ENCODE results near the gene MILR1.

MILR1 gene

DNA sequence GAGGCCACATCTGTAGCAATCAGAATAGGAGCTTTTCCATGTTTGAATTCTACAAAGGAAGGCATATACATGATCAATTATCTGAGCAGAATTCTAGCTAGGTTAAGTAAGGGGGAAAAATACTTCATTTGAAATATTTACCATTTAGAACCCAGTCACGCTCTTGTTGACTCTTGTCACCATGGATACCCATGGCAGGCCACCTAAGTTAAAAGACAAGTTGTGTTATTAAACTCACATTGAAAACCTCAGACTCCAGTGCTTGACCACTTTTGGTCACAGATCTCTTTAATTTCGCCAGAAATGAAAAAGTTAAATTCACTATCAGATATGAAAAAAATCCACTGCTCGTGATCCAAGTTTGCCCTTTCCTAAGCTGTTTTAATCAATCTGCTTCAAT, 53.1 kb downstream of the MILR1 start:
- Histone ChIP-seq H3K27me3 (no peaks in the 10 kb centered on the region), H4K20me1 (peaks cover 80 to 90% (median 86%) of the 10 kb centered on the region in 11 experiments), H3K9me3 (replicated peaks in 1 of 11) (no peaks in the 10 kb centered on the region), H3K9ac (peak overlapping the region in 6 of 11 experiments; percentile 4 to 39 (median 18); a peak in 7 of 22 replicates), H3K36me3 (peaks cover 70 to 80% (median 77%) of the 10 kb centered on the region in 11 experiments), H3K4me2 (peak overlapping the region in 8 of 11 experiments; percentile 85 to 96 (median 92); a peak in 12 of 22 replicates), H3K4me3 (no peak overlapping the region; a peak in 1 of 20 replicates), H3K4me1 (peaks cover 65 to 75% (median 72%) of the 10 kb centered on the region in 10 experiments), H3K27ac (0 out of 22 replicates have a peak overlapping the region, but pooled peaks of 1 of the 11 experiments have one; percentile 14)
- no peak for TF ChIP-seq Cebpa-rat (IDR thresholded peaks at IDR 0.05)

DNA sequence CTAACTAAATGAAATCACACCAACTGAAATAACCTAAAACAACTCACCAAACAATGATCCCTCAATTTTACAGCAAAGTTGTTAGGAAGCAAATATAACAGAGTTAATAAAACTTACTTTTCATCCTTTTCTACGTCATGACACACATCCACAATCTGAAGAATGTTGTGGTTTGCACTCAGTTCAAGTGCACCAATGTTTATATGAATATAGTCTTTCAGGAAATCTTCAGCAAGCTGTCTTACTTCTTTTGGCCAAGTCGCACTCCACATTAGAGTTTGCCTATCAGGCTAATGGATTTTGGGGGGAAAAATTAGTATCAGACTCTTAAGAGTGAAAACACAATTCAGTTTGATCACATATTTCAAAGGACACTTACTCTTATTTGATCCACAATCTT, 53.9 kb downstream of the MILR1 start:
- no peaks in the 10 kb centered on the region for H3K27me3 ChIP-seq
- H3K36me3 ChIP-seq = peaks cover 70 to 78% (median 75%) of the 10 kb centered on the region in 11 experiments
- H3K4me3 ChIP-seq = peak overlapping the region in 4 of 10 experiments; percentile 91 to 98 (median 94); a peak in 6 of 20 replicates
- H3K27ac ChIP-seq = 0 out of 22 replicates have a peak overlapping the region, but pooled peaks of 1 of the 11 experiments have one; percentile 1
- H3K4me1 ChIP-seq = peaks cover 60 to 70% (median 66%) of the 10 kb centered on the region in 10 experiments
- H3K4me2 ChIP-seq = peak overlapping the region; percentile 81 to 96 (median 91); a peak in 16 of 22 replicates
- TF ChIP-seq Cebpa-rat (IDR thresholded peaks at IDR 0.05) = no peak
- H3K9me3 ChIP-seq (replicated peaks in 1 of 11) = no peaks in the 10 kb centered on the region
- peaks cover 78 to 90% (median 83%) of the 10 kb centered on the region in 11 experiments for H4K20me1 ChIP-seq
- peak overlapping the region in 6 of 11 experiments; percentile 5 to 100 (median 61); a peak in 5 of 22 replicates for H3K9ac ChIP-seq

DNA sequence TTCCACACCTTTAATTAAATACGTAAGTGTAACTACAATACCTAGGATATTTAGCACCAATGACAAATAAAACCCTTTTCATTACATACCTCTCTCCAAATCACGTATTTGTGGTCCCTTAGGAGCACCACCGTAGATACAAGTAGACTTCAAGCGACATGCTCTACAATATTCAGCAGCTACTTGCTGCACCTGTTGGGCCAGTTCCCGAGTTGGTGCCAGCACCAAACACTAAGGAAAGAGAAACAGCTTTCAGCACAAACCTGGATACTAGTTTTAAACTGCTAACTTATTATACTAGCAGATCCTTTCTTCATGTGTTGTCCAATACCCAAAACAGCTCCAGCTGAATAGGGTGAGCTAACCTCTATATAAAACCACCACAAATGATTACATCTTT, 54.4 kb downstream of the MILR1 start:
- peaks cover 78 to 90% (median 83%) of the 10 kb centered on the region in 11 experiments for H4K20me1 ChIP-seq
- H3K36me3 ChIP-seq = peaks cover 67 to 75% (median 70%) of the 10 kb centered on the region in 11 experiments
- no peaks in the 10 kb centered on the region for H3K27me3 ChIP-seq
- H3K4me3 ChIP-seq = peak overlapping the region; percentile 87 to 98 (median 92); a peak in 15 of 20 replicates
- H3K9me3 ChIP-seq (replicated peaks in 1 of 11) = no peaks in the 10 kb centered on the region
- peak overlapping the region in 9 of 11 experiments; percentile 96 to 100 (median 100); a peak in 11 of 22 replicates for H3K9ac ChIP-seq
- TF ChIP-seq Cebpa-rat (IDR thresholded peaks at IDR 0.05) = no peak
- peak overlapping the region; percentile 81 to 96 (median 91) for H3K4me2 ChIP-seq
- H3K27ac ChIP-seq = no peak overlapping the region
- peaks cover 60 to 70% (median 66%) of the 10 kb centered on the region in 10 experiments for H3K4me1 ChIP-seq

DNA sequence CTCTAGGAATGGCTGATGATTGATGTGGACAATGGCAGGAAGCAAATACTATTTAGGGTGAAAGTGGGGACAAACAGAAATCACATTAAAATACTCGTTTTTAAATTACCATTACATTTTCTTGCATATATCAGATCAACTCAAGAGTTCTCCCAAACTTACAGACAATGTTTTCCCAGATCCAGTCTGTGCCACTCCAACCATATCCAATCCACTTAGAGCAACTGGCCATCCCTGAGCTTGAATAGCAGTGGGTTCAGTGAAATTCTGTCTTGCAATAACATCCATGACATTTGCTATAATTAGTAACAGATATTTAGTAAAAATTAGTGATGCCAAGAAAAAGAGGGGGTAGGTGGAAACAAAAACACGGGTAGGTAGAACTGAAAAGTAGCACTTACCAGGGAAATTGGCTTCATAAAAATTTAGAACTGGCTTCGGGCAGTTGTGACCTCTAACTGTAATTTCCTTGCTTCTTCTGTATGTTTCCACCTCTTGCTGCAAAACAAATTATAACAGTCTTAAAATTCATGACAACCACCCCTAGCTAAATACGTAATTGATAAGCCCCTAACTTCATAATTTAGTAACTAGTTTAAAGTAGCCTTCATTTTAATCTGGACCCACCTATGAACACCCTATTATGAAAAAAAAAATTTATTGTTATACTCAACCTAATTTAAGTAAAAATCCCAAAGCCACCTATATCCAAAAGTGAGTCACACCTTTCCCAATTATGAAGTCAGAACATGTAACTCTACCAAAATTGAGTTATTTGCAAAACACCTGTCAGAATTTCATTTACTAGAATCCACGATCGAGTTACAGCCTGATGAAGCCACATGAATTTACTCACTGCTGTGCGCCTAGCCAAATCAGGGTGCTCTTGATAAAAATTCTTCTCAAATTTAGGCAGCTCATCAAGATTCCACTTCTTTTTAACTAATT, 55.2 kb downstream of the MILR1 start:
- no peaks in the 10 kb centered on the region for H3K9me3 ChIP-seq (replicated peaks in 1 of 11)
- H3K4me2 ChIP-seq = peak overlapping the region; percentile 81 to 96 (median 91)
- H3K9ac ChIP-seq = peak overlapping the region; percentile 96 to 100 (median 100)
- H3K27ac ChIP-seq = peak overlapping the region; percentile 95 to 100 (median 100); a peak in 19 of 22 replicates
- TF ChIP-seq Cebpa-rat (IDR thresholded peaks at IDR 0.05) = no peak
- no peaks in the 10 kb centered on the region for H3K27me3 ChIP-seq
- H3K4me3 ChIP-seq = peak overlapping the region; percentile 87 to 98 (median 92)
- peaks cover 60 to 70% (median 64%) of the 10 kb centered on the region in 10 experiments for H3K4me1 ChIP-seq
- peaks cover 64 to 75% (median 65%) of the 10 kb centered on the region in 11 experiments for H3K36me3 ChIP-seq
- peaks cover 75 to 89% (median 83%) of the 10 kb centered on the region in 11 experiments for H4K20me1 ChIP-seq

DNA sequence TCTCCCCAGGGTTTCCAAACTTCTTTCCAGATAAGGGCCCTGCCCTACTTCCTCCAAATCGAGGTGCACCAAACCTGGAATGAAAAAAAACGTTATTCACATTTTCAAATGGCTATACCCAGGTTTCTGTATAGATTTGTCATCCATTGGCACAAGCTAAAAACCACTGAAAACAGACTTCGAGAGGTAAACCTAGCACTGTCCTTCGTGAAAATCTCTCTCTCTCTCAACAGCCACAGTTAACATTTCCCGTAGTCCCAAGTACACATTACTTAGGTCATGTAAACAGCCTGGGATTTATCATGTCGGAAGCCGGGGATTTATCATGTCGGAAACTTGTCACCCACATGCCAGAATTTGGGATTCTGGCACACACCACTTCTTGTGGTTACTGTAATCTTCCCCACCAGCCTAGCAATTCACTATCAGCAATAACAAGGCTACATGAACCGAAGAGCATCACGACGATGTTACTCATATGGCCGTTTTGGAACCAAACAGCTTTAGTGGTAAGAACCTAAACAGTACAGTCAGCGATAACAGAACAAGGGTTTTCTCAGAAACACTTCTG, 55.9 kb downstream of the MILR1 start:
- Histone ChIP-seq H3K27me3 (no peaks in the 10 kb centered on the region), H4K20me1 (peaks cover 73 to 89% (median 82%) of the 10 kb centered on the region in 11 experiments), H3K4me3 (peak overlapping the region; percentile 87 to 98 (median 92)), H3K4me2 (peak overlapping the region; percentile 81 to 96 (median 91)), H3K9me3 (replicated peaks in 1 of 11) (no peaks in the 10 kb centered on the region), H3K27ac (peak overlapping the region; percentile 95 to 100 (median 100)), H3K9ac (peak overlapping the region; percentile 96 to 100 (median 100)), H3K36me3 (peaks cover 64 to 75% (median 65%) of the 10 kb centered on the region in 11 experiments), H3K4me1 (peaks cover 58 to 67% (median 62%) of the 10 kb centered on the region in 10 experiments)
- TF ChIP-seq Cebpa-rat (IDR thresholded peaks at IDR 0.05) = no peak

DNA sequence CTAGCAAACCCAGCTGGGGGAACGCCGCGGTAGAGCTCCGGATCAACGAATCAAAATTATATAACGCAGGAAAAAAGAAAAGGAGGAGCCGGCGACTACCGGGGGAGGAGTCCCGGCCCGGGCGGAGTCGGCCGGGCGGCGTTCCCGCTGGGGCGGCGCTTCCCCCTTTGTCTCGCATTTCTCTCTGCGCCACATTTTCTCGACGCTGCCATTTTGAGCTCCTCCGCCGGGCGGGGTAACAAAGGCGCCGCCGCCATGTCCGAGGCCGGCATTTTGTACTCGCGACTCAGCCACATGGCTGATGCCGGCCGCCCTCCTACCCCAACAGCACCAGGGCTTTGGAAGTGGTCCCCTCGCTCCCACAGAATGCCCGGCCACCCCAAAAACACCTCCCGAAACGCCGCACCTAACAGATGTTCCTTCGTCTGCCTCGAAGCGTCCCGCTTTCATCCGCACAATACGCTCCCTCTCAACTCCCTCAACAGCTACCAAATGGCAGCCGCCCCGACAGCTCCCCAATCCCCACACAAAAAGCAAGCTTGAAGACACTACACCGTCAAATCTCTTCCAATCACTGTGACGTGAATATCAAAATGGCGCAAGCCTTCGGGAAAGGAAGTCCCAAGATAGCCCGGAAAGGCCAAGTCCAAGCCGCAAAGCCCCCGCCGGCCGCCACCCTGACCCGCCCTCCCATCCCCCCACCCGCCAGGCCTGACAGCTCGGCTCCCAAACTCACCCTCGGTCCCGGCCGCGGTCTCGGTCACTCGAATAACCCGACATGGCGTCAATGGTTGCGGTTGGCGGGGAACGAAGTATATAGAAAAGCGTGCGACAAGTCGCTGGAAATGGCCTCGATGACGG, 56.7 kb downstream of the MILR1 start:
- Histone ChIP-seq H3K27me3 (no peaks in the 10 kb centered on the region), H3K36me3 (peaks cover 64 to 75% (median 65%) of the 10 kb centered on the region in 11 experiments)

DNA sequence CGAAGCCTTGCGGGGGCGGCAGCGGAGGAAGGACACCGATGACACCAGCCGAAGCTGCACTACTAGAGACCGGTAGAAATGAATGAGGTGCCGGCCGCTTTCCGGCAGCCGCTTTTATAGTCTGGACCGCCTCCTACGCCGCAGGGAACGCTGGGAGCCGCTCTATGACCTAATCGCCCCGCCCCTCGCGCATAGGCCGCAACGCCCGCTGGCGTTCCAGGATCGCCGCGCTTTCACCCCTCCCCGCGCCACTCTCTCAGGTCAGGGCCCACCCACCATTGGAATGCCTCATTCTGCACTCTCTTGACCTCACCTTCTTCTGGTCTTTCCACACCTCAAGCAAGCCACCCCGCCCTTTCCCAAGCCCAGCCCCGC, 57.3 kb downstream of the MILR1 start, which contains the start of gene DDX5:
Gene DDX5, minus strand, starts transcription at position 89 of the 375 bp plus-strand sequence. CDS start 170 bp downstream, outside the sequence.
- TF ChIP-seq Cebpa-rat (IDR thresholded peaks at IDR 0.05) = 0 out of 22 replicates have a peak, but pooled peaks of 1 of the 11 experiments have one; percentile 28
- H3K4me2 ChIP-seq = peak within 1 kb of the TSS; percentile 81 to 97 (median 92)
- peak within 1 kb of the TSS; percentile 95 to 100 (median 100) for H3K27ac ChIP-seq
- H3K4me3 ChIP-seq = peak within 1 kb of the TSS; percentile 87 to 98 (median 92)
- peak within 1 kb of the TSS; percentile 96 to 100 (median 100) for H3K9ac ChIP-seq
- no peaks in the 10 kb centered on the region for H3K27me3 ChIP-seq
- H3K9me3 ChIP-seq (replicated peaks in 1 of 11) = no peaks in the 10 kb centered on the region
- peaks cover 60 to 89% (median 77%) of the 10 kb centered on the region in 11 experiments for H4K20me1 ChIP-seq
- peaks cover 45 to 54% (median 48%) of the 10 kb centered on the region in 10 experiments for H3K4me1 ChIP-seq
- H3K36me3 ChIP-seq = peaks cover 64 to 75% (median 65%) of the 10 kb centered on the region in 11 experiments

More for the DNA sequence above, 56.7 kb downstream of the MILR1 start:
- H3K9ac ChIP-seq = peak overlapping the region; percentile 96 to 100 (median 100)
- H3K4me3 ChIP-seq = peak overlapping the region; percentile 87 to 98 (median 92)
- peak overlapping the region in 10 of 11 experiments; percentile 81 to 96 (median 90); a peak in 18 of 22 replicates for H3K4me2 ChIP-seq
- peaks cover 66 to 89% (median 82%) of the 10 kb centered on the region in 11 experiments for H4K20me1 ChIP-seq
- no peak for TF ChIP-seq Cebpa-rat (IDR thresholded peaks at IDR 0.05)
- peak overlapping the region; percentile 95 to 100 (median 100) for H3K27ac ChIP-seq
- H3K9me3 ChIP-seq (replicated peaks in 1 of 11) = no peaks in the 10 kb centered on the region
- H3K4me1 ChIP-seq = peaks cover 51 to 60% (median 55%) of the 10 kb centered on the region in 10 experiments

Data from BLaER1 treated with 17β-estradiol and CSF1 and Interleukin-3, amounts not matched to agents 10 nM and 100 nM (cell line).